Loucy (cell line): ENCODE results near the gene WNT9A.
A peak's percentile ranks its signal among the peaks of the same experiment; 100 is the strongest.

ENCODE experiments used
- H2AFZ ChIP-seq: fragments of 200-600 bp; sonication (generic); 2 replicates; pipeline ENCODE4 v1.6.0; 2016; ENCODE audit warnings: antibody characterized with exemption, mild to moderate bottlenecking, low read length, moderate library complexity
- H3F3A ChIP-seq: fragments of 200-600 bp; 2 replicates; pipeline ENCODE4 v1.6.0; 2016; ENCODE audit warnings: antibody characterized with exemption, low read depth, mild to moderate bottlenecking
- H3K27me3 ChIP-seq: fragments of 200-600 bp; sonication (generic); 2 replicates; pipeline ENCODE4 v1.6.1; 2014; ENCODE audit warnings: low read length, mild to moderate bottlenecking; ENCODE audit not compliant: insufficient read depth, poor library complexity, severe bottlenecking
- H3K36me3 ChIP-seq: fragments of 200-600 bp; sonication (generic); 2 replicates; pipeline ENCODE4 v1.6.1; 2016; ENCODE audit warnings: low read length; ENCODE audit not compliant: insufficient read depth
- H3K4me1 ChIP-seq: fragments of 200-600 bp; sonication (generic); 2 replicates; pipeline ENCODE4 v1.5.1; 2014; ENCODE audit warnings: low read length, mild to moderate bottlenecking; ENCODE audit not compliant: insufficient read depth, poor library complexity, severe bottlenecking
- H3K4me2 ChIP-seq: fragments of 200-600 bp; sonication (generic); 2 replicates; pipeline ENCODE4 v1.6.0; 2014; ENCODE audit warnings: antibody characterized with exemption, low read length, low read depth, mild to moderate bottlenecking; ENCODE audit not compliant: poor library complexity, severe bottlenecking
- H3K4me3 ChIP-seq: fragments of 200-600 bp; sonication (generic); 2 replicates; pipeline ENCODE4 v1.5.1; 2014; ENCODE audit warnings: low read length, mild to moderate bottlenecking, mixed read lengths; ENCODE audit not compliant: poor library complexity, severe bottlenecking
- H3K79me2 ChIP-seq: fragments of 200-600 bp; sonication (generic); 2 replicates; pipeline ENCODE4 v1.6.1; 2014; ENCODE audit warnings: low read length; ENCODE audit not compliant: insufficient read depth
- H3K9ac ChIP-seq: fragments of 200-600 bp; sonication (generic); 2 replicates; pipeline ENCODE4 v1.6.0; 2014; ENCODE audit warnings: mild to moderate bottlenecking, low read depth, low read length, moderate library complexity; ENCODE audit not compliant: poor library complexity, severe bottlenecking
- H3K9me2 ChIP-seq: fragments of 200-600 bp; sonication (generic); replicated peaks from 2 replicates; pipeline ENCODE4 v1.6.1; 2016; ENCODE audit warnings: low read depth, low read length, mixed read lengths
- H3K9me3 ChIP-seq: fragments of 200-600 bp; sonication (generic); 2 replicates; pipeline ENCODE4 v1.6.1; 2014; ENCODE audit warnings: mild to moderate bottlenecking, antibody characterized with exemption, low read length, low read depth; ENCODE audit not compliant: insufficient read depth
- H4K20me1 ChIP-seq: fragments of 200-600 bp; sonication (generic); 2 replicates; pipeline ENCODE4 v1.6.0; 2014; ENCODE audit warnings: antibody characterized with exemption, low read length, mild to moderate bottlenecking; ENCODE audit not compliant: insufficient read depth, poor library complexity, severe bottlenecking
- CTCF ChIP-seq: fragments of 200-600 bp; sonication (generic); conservative IDR thresholded peaks from 2 replicates; pipeline ENCODE4 v1.5.1; 2014; ENCODE audit warnings: mild to moderate bottlenecking, antibody characterized with exemption, low read length
- EZH2phosphoT487 ChIP-seq: fragments of 200-600 bp; IDR thresholded peaks from 2 replicates; pipeline ENCODE4 v1.6.1; 2018; ENCODE audit warnings: antibody characterized with exemption, mild to moderate bottlenecking, moderate library complexity, borderline replicate concordance

The WNT9A gene

DNA sequence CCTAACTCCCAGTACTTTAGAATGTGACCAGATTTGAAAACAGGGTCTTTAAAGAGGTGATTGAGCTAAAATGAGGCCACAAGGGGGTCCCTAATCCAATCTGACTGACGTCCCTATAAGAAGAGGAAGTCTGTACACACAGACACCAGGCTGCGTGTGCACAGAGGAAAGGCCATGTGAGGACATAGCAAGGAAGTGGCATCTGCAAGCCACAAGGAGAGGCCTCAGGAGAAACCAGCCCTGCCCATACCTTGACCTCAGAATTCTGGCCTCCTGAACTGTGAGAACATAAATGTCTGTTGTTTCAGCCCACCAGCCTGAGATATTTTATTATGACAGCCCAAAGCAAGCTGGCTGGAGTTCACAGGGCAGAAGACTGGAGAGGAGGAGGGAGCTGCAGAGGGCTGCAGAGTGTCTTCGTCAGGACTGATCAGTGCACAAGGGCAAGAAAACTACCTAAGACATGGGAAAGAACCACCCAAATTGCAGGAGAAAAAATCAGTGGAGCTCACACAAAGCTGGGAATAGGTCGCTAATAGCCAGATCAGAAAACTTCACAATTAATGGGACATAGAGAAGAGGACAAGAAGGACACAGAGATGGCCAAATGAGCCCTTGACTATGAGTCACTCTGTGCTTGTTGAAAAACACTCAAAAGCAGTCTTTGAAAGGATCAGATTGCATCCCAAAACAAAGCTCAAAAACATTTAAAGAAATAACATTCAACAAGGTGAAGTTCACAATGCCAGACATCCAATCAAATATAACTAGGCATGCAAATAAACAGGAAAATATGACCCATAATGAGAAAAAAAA lies 14.1 kb upstream of the WNT9A start:
- Histone ChIP-seq H3F3A (no peaks in the 10 kb centered on the region), H3K9me2 (no peaks in the 10 kb centered on the region), H3K79me2 (no peaks in the 10 kb centered on the region), H3K27me3 (no peaks in the 10 kb centered on the region), H2AFZ (peak overlapping the region; percentile 67; the same call in 1 of the 2 replicates), H3K4me1 (peaks cover 14% of the 10 kb centered on the region), H4K20me1 (no peaks in the 10 kb centered on the region), H3K36me3 (no peaks in the 10 kb centered on the region), H3K4me3 (no peak overlapping the region), H3K9me3 (no peaks in the 10 kb centered on the region), H3K4me2 (peak overlapping the region; percentile 43), H3K9ac (no peak overlapping the region)
- TF ChIP-seq EZH2phosphoT487, result no peak
- TF ChIP-seq CTCF, result no peak

DNA sequence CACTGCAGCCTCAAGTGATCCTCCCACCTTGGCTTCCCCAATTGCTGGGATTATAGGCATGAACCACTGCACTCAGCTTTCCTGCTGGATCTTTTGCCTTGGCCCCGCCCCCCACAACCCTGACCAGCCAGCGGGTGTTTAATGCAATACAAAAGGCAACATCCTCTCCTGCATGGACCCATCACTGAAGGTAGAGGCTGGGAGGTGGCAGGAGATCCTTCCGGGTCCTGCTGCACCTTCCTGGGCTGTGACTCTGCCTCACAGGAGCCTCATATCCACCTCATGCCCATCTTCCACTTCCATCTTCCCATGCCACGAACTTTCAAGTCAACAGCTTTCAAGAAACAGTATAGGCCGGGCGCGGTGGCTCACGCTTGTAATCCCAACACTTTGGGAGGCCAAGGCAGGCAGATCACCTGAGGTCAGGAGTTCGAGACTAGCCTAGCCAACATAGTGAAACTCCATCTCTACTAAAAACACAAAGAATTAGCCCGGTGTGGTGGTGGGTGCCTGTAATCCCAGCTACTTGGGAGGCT lies 11.7 kb upstream of the WNT9A start:
- Histone ChIP-seq H3K36me3 (no peaks in the 10 kb centered on the region), H3F3A (no peaks in the 10 kb centered on the region), H3K4me2 (no peak overlapping the region), H4K20me1 (no peaks in the 10 kb centered on the region), H3K4me1 (peaks cover 14% of the 10 kb centered on the region), H3K9ac (no peak overlapping the region), H3K27me3 (no peaks in the 10 kb centered on the region), H3K9me2 (no peaks in the 10 kb centered on the region), H2AFZ (no peak overlapping the region), H3K9me3 (no peaks in the 10 kb centered on the region), H3K79me2 (no peaks in the 10 kb centered on the region), H3K4me3 (no peak overlapping the region)
- TF ChIP-seq CTCF (no peak), EZH2phosphoT487 (no peak)

GRCh38 chr1:227958617-227959324 lies 11.0 kb upstream of the WNT9A start:
- TF ChIP-seq EZH2phosphoT487 (no peak), CTCF (no peak)
- no peak overlapping the region for H3K4me2 ChIP-seq
- no peaks in the 10 kb centered on the region for H3K36me3 ChIP-seq
- H3K79me2 ChIP-seq, result no peaks in the 10 kb centered on the region
- H3K9me3 ChIP-seq, result no peaks in the 10 kb centered on the region
- H3K4me3 ChIP-seq, result no peak overlapping the region
- peaks cover 15% of the 10 kb centered on the region for H3K4me1 ChIP-seq
- H3K9me2 ChIP-seq, result no peaks in the 10 kb centered on the region
- H3K27me3 ChIP-seq, result no peaks in the 10 kb centered on the region
- no peak overlapping the region for H3K9ac ChIP-seq
- H3F3A ChIP-seq, result no peaks in the 10 kb centered on the region
- no peaks in the 10 kb centered on the region for H4K20me1 ChIP-seq
- H2AFZ ChIP-seq, result no peak overlapping the region
